DOHH2 (cell line): ENCODE data around the gene CACNA1D.

Source experiments
- CTCF ChIP-seq: fragments of 200-600 bp; sonication (generic); IDR thresholded peaks from one replicate; pipeline ENCODE4 v1.5.1; 2014; ENCODE audit warnings: antibody characterized with exemption, mild to moderate bottlenecking, low read depth, low read length; ENCODE audit not compliant: poor library complexity, severe bottlenecking
- EZH2phosphoT487 ChIP-seq: fragments of 200-600 bp; sonication (generic); IDR thresholded peaks from 2 replicates; pipeline ENCODE4 v1.6.1; 2017; ENCODE audit warnings: borderline replicate concordance, mild to moderate bottlenecking, antibody characterized with exemption, low read length, moderate library complexity, mixed read lengths

- TF ChIP-seq CTCF (no peak), EZH2phosphoT487 (no peak)
Measured at GRCh38 chr3:53496392-53496670, 1.9 kb downstream of the CACNA1D start.
